Fibroblast of peridontal ligament (primary cell): ENCODE results near the gene PRL.
A peak's percentile ranks its signal among the peaks of the same experiment; 100 is the strongest.

Experiments used
- DNase-seq: peaks from one replicate; pipeline ENCODE4 v3.0.0-alpha.2; 2010; ENCODE audit errors: extremely low read depth

Gene PRL

DNA sequence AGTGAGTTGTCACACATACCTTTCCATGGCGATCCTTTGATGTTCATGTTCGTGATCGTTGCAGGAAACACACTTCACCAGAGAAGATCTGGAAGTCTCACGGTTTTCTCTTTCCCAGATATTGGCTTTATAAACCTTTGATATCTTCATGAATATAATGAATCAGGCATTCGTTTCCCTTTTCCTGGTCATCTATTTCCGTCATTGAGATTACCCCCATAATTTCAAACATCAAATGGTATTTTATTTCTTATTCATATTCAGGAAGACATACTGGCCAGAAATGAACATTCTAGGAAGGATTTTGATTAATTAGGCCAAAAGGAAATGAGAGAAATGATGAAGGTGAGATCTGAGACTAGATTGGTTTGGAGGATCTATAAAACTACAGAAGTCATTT is at the start of gene PRL:
PRL (minus strand) TSS at position 101 of the 400 bp plus-strand sequence; CDS start at position 47, 54 bp downstream.
- DNase-seq = no peak

DNA sequence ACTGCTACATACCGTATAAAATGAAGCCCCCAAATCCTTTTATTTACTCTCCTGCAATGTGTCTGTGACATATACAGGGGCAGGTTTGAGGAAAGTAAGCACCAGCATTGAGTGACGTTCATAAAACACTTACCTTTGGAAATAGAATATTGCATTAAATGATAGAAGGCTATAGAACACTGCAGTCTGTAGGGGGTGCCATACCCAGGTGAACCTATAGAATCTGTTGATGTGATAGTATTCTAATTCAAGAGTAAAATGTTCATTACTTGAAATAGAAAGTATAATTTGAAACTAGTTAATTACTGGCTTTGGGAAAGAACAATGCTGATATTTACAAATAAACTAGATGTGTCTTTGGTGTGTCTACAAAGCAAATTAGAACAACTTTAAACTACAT is 47.0 kb upstream of the PRL start:
- DNase-seq = no peak

DNA sequence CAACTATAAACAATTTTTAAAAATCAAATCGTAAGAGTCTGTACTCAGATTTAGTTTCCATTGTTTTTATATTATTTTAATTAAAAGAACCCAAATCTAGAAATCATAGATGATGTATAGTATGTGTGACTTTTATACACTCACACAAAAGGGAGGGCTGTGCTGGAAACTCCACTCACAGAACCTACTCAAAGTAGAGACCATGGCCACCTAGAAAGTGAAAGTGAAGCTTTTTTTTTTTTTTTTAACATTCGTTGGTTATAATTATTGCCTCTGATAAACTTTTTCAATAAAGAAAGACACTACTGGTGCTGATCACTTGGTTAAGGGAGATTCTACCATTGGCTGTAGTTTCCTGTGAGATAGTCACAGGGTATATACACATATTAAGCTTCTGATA is 37.9 kb upstream of the PRL start:
- DNase-seq = peak; percentile 28

DNA sequence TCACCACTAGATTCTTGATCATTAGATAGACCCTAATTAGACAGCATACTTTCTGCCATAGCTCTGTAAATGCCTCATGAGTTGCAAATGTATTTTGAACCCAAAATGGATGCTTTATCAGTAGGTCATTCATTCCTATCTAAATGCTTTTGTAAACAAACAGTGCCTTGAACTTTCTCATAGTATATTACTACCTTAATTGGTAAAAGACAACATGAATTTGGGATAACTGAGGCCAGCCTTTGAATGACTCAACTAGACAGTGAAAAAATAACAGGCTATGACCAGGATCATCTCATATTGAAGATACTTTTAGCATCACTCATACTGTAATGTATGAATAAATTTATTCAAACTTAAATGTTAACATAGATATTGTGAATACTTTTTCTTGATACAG is 37.0 kb upstream of the PRL start:
- no peak for DNase-seq

DNA sequence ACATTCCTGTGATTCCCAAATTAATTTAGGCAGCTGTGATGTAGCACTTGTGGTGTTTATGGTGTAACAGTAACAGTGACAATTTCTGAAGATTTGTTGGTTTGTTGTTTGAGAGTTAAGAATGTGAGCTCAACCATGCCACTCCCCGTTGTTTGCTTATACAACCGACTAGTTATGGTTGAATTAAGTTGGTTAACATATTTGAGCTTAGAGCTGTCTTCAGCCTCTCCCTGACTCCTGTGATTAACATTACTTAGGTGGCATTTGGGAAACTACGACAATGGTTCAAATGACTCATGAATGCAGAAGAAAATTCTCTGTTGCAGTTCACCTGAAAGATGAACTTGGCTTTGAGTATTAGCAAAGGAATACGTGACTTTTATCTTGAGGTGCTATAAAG is 35.9 kb upstream of the PRL start:
- peak; percentile 42 for DNase-seq

DNA sequence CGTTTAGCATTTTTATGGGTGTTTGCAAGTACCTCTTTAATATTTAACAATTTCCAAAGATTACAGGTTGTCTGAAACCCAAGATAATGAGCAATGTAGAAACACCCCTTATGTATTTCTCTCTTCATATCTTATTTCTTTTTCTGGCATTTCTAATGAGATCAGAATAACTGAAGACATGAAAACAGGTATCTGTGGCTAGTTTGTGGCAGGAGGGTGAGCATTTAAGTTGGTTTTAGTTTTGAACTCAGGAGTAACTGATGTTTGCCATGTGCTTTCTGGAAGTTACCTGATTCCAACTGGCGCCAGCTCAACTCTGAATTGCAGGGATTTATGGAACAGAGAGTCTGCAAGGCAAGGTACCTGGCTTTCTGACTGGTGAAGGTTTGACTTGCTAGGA is 35.4 kb upstream of the PRL start:
- no peak for DNase-seq

DNA sequence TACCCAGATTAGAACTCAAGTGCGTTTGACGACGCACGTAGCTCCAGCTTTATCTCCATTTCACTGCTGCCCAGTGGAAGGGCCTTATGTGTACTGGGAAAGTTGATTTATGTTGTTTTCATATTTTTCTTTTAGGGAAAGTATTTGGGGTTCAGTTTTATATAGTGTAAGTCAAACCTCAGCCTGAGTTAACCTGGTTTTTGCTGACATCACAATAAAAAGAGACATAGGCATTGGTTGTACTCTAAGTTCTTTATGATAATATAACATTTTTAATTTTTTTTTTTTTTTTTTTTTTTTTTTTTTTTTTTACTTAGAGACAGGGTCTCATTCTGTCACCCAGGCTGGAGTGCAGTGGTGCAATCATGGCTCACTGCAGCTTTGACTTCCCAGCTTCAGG is 34.1 kb upstream of the PRL start:
- no peak for DNase-seq

DNA sequence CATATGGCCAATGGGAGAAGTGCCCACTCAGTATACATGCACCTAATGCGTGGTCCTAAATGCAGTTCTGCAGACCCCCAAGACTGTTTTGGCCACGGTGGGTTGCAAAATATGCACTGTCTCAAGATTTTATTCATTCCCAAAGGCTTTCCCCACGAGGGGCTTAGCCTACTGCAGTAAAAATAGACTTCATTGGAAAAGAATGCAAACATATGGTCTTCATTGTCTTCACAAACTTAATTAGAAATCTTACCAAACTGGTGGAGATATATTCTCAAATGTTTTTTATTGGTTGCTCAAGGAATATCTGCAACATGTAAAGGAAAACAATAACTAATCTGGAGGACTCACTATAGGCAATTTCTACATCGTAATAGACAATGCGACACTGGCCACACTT is 31.6 kb upstream of the PRL start:
- peak; percentile 69 for DNase-seq

DNA sequence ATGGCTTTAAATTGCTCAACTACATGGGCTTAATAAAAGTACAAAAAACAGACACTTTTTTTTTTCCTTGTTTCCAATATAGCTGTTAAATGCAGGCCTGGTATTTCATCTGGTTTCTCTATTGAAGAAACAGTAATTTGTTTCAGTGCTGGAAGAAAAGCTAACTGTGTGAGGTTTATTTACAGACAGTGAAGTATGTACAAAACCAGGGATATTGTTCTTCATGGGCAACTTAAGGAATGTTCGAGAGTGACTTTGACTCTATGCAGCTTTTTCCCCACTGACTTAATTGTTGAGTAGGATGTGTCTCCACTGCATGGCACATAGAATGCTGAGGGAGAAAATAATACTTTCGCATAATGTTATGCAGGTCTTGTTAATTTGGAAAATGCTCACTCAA is 31.0 kb upstream of the PRL start:
- DNase-seq = peak; percentile 53

DNA sequence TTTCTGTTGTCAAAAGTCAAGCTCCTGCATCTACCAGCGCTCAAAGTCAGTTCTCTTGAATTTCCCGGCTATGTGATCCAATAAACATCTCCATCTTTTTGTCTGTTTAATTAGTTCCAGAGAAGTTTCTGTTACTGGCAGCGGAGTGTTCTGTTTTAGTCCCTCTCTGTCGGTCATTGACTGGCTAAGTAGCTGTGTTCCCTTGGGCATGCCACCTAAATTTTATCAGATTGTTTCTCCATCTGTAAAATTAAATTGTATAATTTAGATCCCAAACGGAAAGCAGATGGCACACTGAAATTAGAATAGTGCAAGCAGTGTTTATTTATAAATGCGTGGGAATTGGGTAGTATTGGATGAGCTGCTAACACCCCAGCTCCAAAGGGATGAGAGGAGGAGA is 29.7 kb upstream of the PRL start:
- no peak for DNase-seq

DNA sequence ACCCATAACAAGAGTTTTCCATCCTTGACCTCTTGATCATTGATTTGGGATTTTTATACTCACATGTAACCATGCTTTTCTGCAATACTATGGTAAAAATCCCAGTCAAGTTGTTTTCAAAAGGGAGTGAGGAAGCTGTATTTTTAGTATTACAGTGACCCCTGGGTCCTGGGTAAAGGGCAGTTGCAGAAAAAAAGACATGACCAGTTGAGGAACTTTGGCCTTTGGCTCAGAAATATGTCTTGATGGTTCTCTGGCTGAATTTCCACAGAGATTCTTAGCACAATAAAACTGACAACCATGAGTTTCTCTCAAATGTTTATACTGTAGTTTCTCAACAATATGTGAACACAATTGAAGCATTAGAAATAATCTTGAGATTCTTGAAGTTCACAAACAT is 28.6 kb upstream of the PRL start:
- no peak for DNase-seq

DNA sequence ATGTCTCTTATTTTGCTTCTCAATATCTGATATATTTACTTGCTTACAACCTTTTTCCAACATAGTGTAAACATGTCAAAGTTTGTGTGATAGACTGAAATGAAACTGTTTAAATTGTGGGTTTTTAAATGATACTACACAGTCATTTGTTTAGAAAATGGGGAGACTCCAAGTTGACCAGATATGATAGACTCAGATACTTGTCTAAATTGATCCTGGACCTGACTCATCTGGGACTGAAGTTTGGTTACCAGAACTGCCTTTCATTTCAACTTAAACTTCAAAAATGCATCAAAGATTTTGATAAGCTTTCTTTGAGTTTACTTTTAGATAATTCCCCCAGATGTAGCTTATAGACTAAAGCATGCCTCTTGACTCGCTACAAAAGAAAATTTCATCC is 27.0 kb upstream of the PRL start:
- DNase-seq = no peak

DNA sequence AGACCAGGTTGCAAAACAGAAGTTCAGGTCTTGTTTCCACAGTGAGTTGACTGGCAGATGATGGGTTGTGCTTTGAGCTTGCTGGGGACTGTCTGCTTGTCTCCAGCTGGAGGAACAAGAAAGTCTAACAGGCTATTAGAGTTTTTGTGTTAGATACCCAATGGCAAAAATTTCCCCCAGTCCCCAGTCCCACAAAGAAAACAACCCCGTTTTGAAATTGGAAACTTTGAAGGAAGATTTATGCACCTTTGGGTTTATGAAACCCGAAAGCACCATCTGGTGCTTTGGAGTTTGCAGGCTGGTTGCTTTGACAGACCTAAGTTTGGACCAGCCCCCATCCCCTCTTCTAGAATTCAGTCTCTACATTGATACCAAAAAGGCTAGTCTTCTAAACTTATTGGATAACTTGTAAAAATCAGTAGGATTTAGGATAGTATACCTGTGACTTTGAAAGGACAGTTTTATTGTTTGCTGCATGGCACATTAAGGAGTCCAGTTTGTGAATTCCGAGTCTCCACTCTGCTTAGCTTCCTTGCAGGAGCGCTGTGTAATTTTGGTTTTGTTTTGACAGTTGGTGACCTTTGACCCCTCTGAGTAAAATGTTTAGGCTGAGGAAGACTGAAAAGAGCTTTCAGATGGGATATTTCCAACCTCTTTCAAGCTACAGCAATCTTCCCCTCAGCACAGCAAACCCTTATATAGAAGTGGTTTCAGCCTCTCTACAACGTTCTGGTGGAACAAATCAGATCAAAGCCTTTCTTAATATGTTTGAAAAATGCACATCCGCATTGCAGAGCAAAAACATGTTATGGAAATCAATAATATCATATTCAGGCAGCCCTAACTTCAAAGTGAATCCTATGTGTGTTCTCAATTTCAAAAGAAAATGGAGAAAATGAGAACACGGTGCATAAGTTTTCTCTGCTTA is 25.5 kb upstream of the PRL start:
- DNase-seq = peak; percentile 56

DNA sequence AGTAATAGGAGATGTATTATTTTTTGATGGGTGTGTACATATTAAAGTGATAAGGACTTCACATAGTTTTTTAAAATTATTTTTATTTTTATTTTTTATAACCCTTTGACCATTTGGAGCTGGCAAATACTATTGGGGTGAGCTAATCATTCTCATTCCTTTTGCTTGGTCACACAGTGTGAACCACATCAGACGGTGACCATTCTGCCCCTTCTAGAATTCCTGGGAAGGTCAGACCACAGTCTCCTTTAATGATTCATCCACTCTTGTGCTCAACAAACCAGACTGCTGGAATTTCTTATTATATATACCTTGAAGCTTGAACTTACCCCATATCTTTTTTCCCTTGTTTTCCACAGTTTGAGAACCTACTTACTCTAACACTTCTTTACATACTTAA is 23.9 kb upstream of the PRL start:
- peak; percentile 84 for DNase-seq

DNA sequence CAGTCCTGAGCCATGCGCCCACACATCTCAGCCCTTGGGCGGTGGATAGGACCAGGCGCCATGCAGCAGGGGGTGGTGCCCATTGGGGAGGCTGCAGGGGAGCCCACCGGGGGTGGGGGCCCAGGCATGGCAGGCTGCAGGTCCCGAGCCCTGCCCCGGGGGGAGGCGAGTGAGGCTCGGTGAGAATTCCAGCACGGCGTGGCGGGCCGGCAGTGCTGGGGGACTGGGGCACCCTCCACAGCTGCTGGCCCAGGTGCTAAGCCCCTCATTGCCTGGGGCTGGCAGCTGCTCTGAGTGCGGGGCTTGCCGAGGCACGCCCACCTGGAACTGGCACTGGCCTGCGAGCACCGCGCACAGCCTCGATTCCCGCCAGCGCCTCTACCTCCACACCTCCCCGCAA is 21.6 kb upstream of the PRL start:
- DNase-seq = no peak

DNA sequence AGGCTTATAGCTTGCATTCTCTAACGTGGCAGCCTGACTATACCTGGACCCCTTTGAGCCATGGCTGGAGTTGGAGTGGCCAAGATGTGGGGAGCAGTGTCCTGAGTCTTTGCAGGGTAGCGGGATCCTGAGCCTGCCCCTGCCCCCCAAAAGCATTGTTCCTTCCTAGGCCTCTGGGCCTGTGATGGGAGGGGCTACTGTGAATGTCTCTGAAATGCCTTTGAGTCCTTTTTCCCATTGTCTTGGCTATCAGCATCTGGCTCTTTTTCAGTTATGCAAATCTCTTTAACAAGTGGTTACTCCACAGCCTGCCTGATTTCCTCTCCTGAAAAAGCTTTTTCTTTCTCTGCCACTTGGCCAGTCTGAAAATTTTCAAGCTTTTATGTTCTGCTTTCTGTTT is 17.0 kb upstream of the PRL start:
- DNase-seq = no peak

DNA sequence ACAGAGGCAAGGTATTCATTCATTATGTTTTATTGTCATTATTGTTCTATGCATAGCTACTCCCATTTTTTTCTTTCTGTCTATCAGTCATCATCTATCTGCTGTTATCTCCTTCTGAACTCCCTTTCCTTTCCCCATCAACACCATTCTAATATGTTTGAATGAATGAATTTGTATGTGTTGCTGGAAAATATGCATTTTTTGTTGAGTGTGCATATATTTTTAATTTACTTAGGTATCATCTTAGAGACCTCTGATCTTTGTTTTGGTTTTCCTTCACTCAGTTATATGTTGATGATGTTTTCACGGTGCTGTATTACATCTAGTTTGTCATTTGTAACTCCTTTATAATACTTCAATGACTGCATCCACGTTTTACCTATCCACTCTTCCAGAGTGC is 12.1 kb upstream of the PRL start:
- no peak for DNase-seq

DNA sequence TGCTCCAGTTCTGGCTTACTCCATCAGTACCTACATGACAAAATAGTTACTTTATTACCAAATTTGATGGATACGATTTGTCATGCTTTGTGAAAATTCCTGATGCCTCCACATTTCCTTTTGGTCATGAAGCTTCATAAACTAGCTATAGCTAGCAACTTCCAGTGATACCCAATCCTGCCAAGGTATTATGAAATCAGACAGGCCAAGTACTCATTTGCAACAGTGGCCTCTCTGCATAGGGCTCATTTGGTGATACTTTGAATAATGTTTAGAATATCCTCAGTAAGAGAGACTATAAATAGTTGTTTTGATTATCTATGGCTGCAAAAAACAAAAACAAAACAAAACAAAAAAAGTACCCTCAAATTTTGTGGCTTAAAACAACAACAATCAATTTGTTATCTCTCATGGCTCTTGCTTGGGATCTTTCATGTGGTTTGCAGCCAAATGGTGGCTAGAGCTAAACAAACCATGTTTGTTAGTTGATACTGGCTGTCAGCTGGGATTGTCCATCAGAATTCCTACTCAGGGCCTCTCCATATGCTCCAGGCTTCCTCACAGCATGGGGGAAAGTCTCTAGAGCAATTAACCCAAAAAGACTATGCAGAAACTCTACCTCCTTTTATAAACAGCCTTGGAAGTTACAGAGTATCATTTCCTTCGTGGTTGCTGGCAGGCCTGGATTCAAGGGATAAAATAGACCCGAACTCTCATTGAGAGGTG is 10.1 kb upstream of the PRL start:
- DNase-seq = peak; percentile 56

DNA sequence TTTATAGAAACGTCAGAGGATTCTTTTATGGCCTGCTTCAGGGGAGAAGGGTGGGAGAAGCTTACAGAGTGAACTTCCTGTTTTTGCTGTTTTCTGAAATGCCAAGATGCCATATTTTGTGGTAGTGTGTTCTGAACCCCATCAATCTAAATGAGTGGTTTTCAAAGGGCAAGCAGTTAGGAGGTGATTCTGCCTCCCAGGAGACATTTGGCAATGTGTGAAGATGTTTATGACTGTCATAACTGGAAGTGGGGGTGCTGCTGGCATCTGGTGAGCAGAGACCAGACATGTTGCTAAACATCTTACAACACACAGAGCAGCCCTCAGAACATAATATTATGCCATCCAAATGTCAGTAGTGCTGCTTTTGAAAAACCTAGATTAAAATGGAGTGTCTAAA is 6.0 kb upstream of the PRL start:
- no peak for DNase-seq

DNA sequence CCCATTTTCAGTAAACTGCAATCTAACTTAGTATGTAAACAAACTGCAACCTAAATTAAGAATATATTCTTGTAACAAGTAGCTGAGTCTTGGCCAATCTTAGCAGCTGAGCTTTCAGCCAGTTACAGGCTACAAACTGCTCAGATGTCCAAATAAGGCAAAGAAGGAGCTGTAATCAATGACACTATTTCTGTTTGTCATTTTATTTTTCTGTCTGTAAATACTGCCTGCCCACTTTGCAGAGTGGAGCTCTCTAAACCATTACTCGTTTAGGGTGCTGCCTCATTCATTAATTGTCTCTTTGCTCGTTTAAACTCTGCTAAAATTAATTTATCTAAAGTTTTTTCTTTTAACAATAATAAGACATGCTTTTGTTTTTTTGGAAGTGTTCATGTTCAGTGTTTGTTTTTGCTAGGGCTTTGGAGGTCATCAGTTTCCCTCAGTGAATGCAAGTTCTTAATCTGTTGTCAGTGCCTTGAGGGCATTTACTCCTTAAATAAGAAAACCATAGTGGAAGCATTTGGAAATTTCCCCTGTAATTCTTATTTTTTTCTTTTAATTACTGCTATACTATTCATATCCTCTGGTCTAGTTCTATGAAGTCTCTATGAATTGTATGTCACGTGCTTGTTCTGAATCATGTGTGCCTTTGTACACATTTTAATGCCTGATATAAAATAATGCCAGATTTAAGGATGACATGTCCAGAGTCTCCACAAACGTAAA is 3.6 kb upstream of the PRL start:
- peak; percentile 20 for DNase-seq

DNA sequence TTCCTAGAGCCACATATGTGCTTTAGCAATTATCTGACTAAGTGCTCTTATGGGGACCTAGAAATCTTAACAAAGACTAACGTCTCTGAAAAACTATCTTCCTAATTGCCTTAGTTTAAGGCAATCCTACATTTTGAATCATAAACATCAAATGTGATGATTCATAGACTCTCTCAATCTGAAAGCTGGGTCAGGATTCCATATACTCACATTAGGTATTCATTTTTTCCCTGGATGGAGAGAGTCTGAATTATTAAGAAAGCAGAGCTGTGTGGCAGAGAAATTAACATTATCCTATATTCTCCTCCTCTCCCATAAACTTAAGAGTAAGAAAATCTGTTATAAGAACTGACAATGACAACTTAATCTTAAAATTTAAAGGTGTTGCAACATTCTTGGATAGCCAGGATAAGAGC is 1.6 kb upstream of the PRL start:
- DNase-seq = peak; percentile 56

DNA sequence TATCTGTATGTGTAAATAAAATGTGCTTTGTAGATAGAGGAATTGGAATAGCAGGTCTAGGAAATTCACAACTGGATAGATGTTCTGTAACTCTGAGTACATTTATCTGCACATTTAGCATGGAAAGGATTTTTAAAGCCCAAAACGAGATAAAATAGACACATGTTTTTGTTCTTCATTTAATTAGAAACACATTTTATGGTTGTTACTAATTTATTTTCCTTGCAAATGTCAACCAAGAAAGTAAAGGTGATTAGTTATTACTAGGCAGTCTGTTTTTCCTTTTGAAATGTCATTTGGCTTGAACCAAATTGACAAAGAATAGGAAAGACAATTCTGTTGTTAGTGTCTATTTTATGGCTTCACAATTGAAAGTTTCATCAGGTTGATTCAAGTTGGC is 769 bp downstream of the PRL start:
- no peak for DNase-seq

DNA sequence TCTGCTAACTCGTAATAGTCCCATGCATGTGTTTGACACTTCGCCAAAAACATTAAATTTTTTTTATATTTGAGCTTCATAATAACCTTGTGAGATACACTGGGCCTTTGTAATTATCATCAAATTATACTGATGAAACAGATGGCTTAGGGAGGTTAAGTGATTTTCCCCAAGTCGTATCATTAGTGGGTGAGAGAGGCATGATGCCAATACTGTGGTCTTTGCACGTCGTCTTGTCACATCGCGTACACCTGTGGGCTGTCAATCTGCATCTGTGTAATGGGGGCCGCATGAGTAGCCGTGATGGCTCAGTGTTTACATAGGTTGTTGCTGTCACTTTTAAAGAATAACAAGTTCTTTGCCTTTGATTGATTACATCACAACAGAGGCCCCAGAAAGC is 1.7 kb downstream of the PRL start:
- no peak for DNase-seq
